Progenitor cell of endocrine pancreas (in vitro differentiated cells): ENCODE results near the gene ICOSLG. TPM values are rescaled to one million over a fixed set of nuclear protein-coding genes. Genes with fewer than 3 reads are reported as not detected.
"Not testable (repeated sequence)": the region's sequence is repeated elsewhere in the genome, so short reads cannot be mapped to it uniquely, and the experiment has no call there.

Experiments
- DNase-seq: peaks from one replicate; pipeline ENCODE4 v3.0.0; 2021; ENCODE audit warnings: low spot score; ENCODE audit not compliant: unreplicated experiment
- H3K27ac Mint-ChIP-seq: 2 replicates; pipeline ENCODE4 v1.8.0; 2021; ENCODE audit warnings: mild to moderate bottlenecking, moderate library complexity, mixed read lengths
- H3K27me3 Mint-ChIP-seq: 2 replicates; pipeline ENCODE4 v1.8.0; 2021; ENCODE audit warnings: mixed read lengths
- H3K36me3 Mint-ChIP-seq: 2 replicates; pipeline ENCODE4 v1.8.0; 2022; ENCODE audit warnings: mixed read lengths; ENCODE audit not compliant: insufficient read depth
- H3K4me1 Mint-ChIP-seq: 2 replicates; pipeline ENCODE4 v1.8.0; 2021; ENCODE audit warnings: low read depth, mixed read lengths
- H3K4me3 Mint-ChIP-seq: 2 replicates; pipeline ENCODE4 v1.8.0; 2021; ENCODE audit warnings: low read depth, mild to moderate bottlenecking, moderate library complexity, mixed read lengths
- H3K9me3 Mint-ChIP-seq: 2 replicates; pipeline ENCODE4 v1.8.0; 2021; ENCODE audit warnings: low read depth, mixed read lengths
- CTCF ChIP-seq: fragments of 200-600 bp; sonication (generic); IDR thresholded peaks from one replicate; pipeline ENCODE4 v1.5.0; 2021; ENCODE audit warnings: antibody characterized with exemption, mild to moderate bottlenecking; ENCODE audit not compliant: unreplicated experiment
- total RNA-seq: library from RNA; stranded (reverse); gene quantifications from 2 replicates; pipeline ENCODE4 v1.2.1, GENCODE V29; 2021

ICOSLG gene
- total RNA-seq, 1 donor from 2014 or later: 0.91 TPM

GRCh38 chr21:44285138-44285992 is 44.6 kb upstream of the ICOSLG start, which contains the start of gene AIRE:
Gene AIRE, plus strand, starts transcription at chr21:44285876. Its CDS starts 131 bp downstream, at chr21:44286007.
- DNase-seq: no peak
- no peaks in the 10 kb centered on the region for H3K9me3 Mint-ChIP-seq
- no peak within 1 kb of the TSS for H3K4me3 Mint-ChIP-seq
- H3K27ac Mint-ChIP-seq: no peak within 1 kb of the TSS
- H3K27me3 Mint-ChIP-seq: peaks cover 24% of the 10 kb centered on the region
- H3K36me3 Mint-ChIP-seq: no peaks in the 10 kb centered on the region
- no peak for TF ChIP-seq CTCF
- peaks cover 12% of the 10 kb centered on the region for H3K4me1 Mint-ChIP-seq

GRCh38 chr21:44283948-44284347 is 43.2 kb upstream of the ICOSLG start:
- no peak for TF ChIP-seq CTCF
- H3K36me3 Mint-ChIP-seq: no peaks in the 10 kb centered on the region
- H3K27ac Mint-ChIP-seq: no peak overlapping the region
- no peak for DNase-seq
- no peak overlapping the region for H3K4me3 Mint-ChIP-seq
- peaks cover 24% of the 10 kb centered on the region for H3K27me3 Mint-ChIP-seq
- H3K9me3 Mint-ChIP-seq: no peaks in the 10 kb centered on the region
- peaks cover 12% of the 10 kb centered on the region for H3K4me1 Mint-ChIP-seq

- H3K4me1 Mint-ChIP-seq: peaks cover 12% of the 10 kb centered on the region
- not testable (repeated sequence) for H3K9me3 Mint-ChIP-seq, H3K27ac Mint-ChIP-seq, H3K4me3 Mint-ChIP-seq, DNase-seq, H3K36me3 Mint-ChIP-seq
- H3K27me3 Mint-ChIP-seq: peaks cover 23% of the 10 kb centered on the region
Measured at GRCh38 chr21:44283211-44283785, 42.6 kb upstream of the ICOSLG start.

DNA sequence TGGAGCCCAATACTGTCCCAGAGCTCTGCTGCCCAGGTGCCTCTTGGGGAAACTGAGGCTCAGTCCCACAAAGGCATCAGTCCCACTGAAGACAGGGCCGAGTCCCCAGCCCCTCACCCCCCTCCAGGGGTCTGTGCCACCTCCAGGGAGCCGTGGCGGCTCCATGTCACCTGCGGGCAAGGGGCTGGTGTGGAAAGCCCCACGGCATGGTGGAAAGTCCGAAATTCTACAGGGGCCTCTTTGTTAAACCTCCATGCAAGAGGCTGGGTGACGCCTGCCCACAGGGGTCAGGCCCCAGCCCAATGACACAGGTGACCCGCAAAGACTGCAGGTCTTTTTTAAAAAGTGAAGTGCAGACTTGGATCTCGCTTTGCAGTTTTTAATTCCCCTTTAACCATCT is 41.6 kb upstream of the ICOSLG start:
- no peaks in the 10 kb centered on the region for H3K9me3 Mint-ChIP-seq

GRCh38 chr21:44281801-44282200 is 41.1 kb upstream of the ICOSLG start:
- Mint-ChIP-seq H3K27ac (no peak overlapping the region), H3K4me3 (no peak overlapping the region), H3K27me3 (peaks cover 17% of the 10 kb centered on the region), H3K4me1 (peaks cover 12% of the 10 kb centered on the region), H3K9me3 (no peaks in the 10 kb centered on the region), H3K36me3 (no peaks in the 10 kb centered on the region)
- no peak for DNase-seq
- TF ChIP-seq CTCF: no peak

More for the DNA sequence above, 41.6 kb upstream of the ICOSLG start:
- Mint-ChIP-seq H3K4me3 (no peak overlapping the region), H3K36me3 (no peaks in the 10 kb centered on the region), H3K27me3 (peaks cover 17% of the 10 kb centered on the region), H3K4me1 (peaks cover 12% of the 10 kb centered on the region), H3K27ac (no peak overlapping the region)
- no peak for TF ChIP-seq CTCF
- no peak for DNase-seq
